ENCODE data around the gene MTRF1L.
"Not testable (repeated sequence)": the region's sequence is repeated elsewhere in the genome, so short reads cannot be mapped to it uniquely, and the experiment has no call there.

The MTRF1L gene

GRCh38 chr6:153003366-153003690, 819 bp upstream of the MTRF1L start:
- H3K4me3 ChIP-seq (ENCODE audit: extremely low read depth, insufficient read depth, low read length, poor library complexity, severe bottlenecking), result peak overlapping the region; percentile 77
- H3K27ac ChIP-seq (ENCODE audit: low read depth, low read length, severe bottlenecking), result peak overlapping the region; percentile 88
- peaks cover 12% of the 10 kb centered on the region for H3K36me3 ChIP-seq (ENCODE audit: control insufficient read depth, insufficient read depth, low read length)
- peaks cover 4% of the 10 kb centered on the region for H3K4me1 ChIP-seq (ENCODE audit: control insufficient read depth, insufficient read depth, low read length, poor library complexity, severe bottlenecking)
- H3K9me3 ChIP-seq (ENCODE audit: control insufficient read depth, low read length), result no peaks in the 10 kb centered on the region
- WGBS, 2 experiments (ENCODE audit: insufficient coverage in 2 of 2), result 0% methylated on average over 1 to 2 of the region's 6 CpGs

DNA sequence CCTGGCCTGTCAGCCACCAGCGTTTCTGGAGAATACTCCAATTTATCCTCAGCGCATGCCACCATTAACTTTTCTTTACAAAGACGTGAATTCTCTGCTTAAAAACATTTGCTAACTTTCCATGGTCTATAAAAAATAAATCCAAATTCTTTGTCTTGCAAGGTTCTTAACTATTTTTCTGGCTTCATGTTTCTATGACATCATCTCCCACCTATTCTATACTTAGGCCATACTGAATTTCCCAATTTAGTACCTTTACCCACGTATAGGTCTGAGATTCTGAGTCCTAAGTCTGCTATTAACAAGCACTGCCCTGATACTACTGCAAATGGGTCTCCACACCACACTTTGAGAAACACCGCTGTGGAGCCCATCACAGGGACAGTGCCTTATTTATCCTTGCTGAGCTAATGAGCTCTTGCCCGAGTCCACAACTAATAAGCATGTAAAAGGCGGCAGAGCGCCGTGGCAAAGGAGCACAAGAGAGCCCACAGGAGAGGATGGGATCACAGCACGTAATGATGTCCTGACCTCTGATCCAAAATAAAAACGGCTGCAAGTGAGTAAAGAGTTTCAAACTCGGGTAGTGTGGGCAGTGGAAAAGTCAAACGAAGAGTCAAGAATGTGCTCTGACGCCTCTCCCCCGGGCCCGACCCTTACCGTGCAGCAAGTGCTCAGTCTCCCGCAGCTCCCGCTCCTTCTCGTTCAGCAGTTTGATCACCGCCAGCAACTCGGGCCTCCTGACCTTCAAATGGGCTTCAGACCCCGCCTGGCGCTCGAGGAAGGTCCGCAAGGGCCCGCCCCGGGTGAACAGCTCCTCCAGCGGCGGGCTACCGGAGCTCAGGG, 519 bp downstream of the MTRF1L start:
- Histone ChIP-seq H3K27ac (ENCODE audit: low read depth, low read length, severe bottlenecking) (peak overlapping the region; percentile 88), H3K4me3 (ENCODE audit: extremely low read depth, insufficient read depth, low read length, poor library complexity, severe bottlenecking) (peak overlapping the region; percentile 77), H3K4me1 (ENCODE audit: control insufficient read depth, insufficient read depth, low read length, poor library complexity, severe bottlenecking) (peaks cover 4% of the 10 kb centered on the region), H3K36me3 (ENCODE audit: control insufficient read depth, insufficient read depth, low read length) (peaks cover 21% of the 10 kb centered on the region), H3K9me3 (ENCODE audit: control insufficient read depth, low read length) (no peaks in the 10 kb centered on the region)
- WGBS, 2 experiments (ENCODE audit: insufficient coverage in 2 of 2), result 4 to 5% methylated on average over 15 to 18 of the region's 31 CpGs

DNA sequence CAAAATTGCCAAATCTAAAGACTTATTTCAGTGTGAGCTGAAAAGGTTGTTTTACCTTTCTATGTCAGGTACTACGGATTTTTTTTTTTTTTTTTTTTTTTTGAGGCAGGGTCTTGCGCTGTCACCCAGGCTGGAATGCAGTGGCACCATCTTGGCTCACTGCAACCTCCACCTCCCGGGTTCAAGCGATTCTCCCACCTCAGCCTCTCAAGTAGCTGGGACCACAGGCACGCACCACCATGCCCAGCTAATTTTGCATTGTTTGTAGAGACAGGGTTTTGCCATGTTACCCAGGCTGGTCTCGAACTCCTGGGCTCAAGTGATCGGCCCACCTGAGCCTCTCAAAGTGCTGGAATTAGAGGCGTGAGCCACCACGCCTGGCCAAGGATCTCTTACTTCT, 1.7 kb downstream of the MTRF1L start:
- WGBS, 2 experiments (ENCODE audit: insufficient coverage in 2 of 2), result 89 to 96% methylated on average over 7 of the region's 9 CpGs
- Histone ChIP-seq H3K4me3 (ENCODE audit: extremely low read depth, insufficient read depth, low read length, poor library complexity, severe bottlenecking) (peak overlapping the region; percentile 77), H3K36me3 (ENCODE audit: control insufficient read depth, insufficient read depth, low read length) (peaks cover 29% of the 10 kb centered on the region)
- not testable (repeated sequence) for H3K9me3 ChIP-seq (ENCODE audit: control insufficient read depth, low read length); H3K27ac ChIP-seq (ENCODE audit: low read depth, low read length, severe bottlenecking); H3K4me1 ChIP-seq (ENCODE audit: control insufficient read depth, insufficient read depth, low read length, poor library complexity, severe bottlenecking)

DNA sequence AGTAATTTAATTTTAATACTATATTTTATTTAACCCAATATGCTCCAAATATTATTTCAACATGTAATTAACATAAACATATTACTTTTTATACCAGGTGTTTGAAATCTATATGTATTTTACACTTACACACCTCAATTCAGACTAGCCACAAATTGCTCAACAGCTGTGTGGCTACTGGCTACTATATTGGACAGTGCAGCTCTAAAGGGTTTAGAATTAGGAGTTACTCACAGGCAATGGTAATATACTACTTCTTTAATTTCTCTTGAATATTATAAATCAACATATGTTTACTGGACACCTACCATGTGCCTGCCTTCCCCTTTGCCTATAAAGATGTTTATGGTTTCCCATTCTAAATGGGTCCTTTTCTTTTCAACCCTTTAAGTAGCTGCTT, 2.3 kb downstream of the MTRF1L start:
- Histone ChIP-seq H3K36me3 (ENCODE audit: control insufficient read depth, insufficient read depth, low read length) (peaks cover 29% of the 10 kb centered on the region), H3K4me3 (ENCODE audit: extremely low read depth, insufficient read depth, low read length, poor library complexity, severe bottlenecking) (no peak overlapping the region), H3K4me1 (ENCODE audit: control insufficient read depth, insufficient read depth, low read length, poor library complexity, severe bottlenecking) (peaks cover 4% of the 10 kb centered on the region), H3K27ac (ENCODE audit: low read depth, low read length, severe bottlenecking) (no peak overlapping the region), H3K9me3 (ENCODE audit: control insufficient read depth, low read length) (no peaks in the 10 kb centered on the region)

- peaks cover 30% of the 10 kb centered on the region for H3K36me3 ChIP-seq (ENCODE audit: control insufficient read depth, insufficient read depth, low read length)
- not testable (repeated sequence) for H3K27ac ChIP-seq (ENCODE audit: low read depth, low read length, severe bottlenecking); H3K4me3 ChIP-seq (ENCODE audit: extremely low read depth, insufficient read depth, low read length, poor library complexity, severe bottlenecking); H3K9me3 ChIP-seq (ENCODE audit: control insufficient read depth, low read length); H3K4me1 ChIP-seq (ENCODE audit: control insufficient read depth, insufficient read depth, low read length, poor library complexity, severe bottlenecking)
- WGBS, 2 experiments (ENCODE audit: insufficient coverage in 2 of 2), result 93 to 100% methylated on average over 1 to 2 of the region's 2 CpGs
Measured at GRCh38 chr6:152999538-152999937, 3.0 kb downstream of the MTRF1L start.

DNA sequence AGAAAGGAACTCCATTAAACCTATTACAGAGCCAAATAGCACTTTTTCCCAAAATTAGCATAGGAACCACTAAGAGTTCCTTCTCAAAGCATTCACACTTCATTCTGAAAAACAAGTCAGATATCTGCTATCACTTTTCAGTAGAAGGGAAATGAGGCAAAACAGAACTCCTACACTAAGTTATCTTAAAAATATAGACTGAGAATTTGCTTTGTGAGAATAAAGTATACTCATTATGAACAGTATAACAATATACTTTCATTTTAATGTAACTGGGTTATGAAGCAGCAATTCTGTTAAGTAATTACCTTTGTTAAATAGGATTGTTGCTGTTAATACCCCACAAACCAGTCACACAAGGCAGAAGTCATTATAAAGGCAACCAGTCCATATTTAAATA, 8.7 kb downstream of the MTRF1L start:
- H3K27ac ChIP-seq (ENCODE audit: low read depth, low read length, severe bottlenecking), result no peak overlapping the region
- H3K4me1 ChIP-seq (ENCODE audit: control insufficient read depth, insufficient read depth, low read length, poor library complexity, severe bottlenecking), result no peaks in the 10 kb centered on the region
- no peaks in the 10 kb centered on the region for H3K9me3 ChIP-seq (ENCODE audit: control insufficient read depth, low read length)
- H3K4me3 ChIP-seq (ENCODE audit: extremely low read depth, insufficient read depth, low read length, poor library complexity, severe bottlenecking), result no peak overlapping the region
- peaks cover 49% of the 10 kb centered on the region for H3K36me3 ChIP-seq (ENCODE audit: control insufficient read depth, insufficient read depth, low read length)

- Histone ChIP-seq H3K4me3 (ENCODE audit: extremely low read depth, insufficient read depth, low read length, poor library complexity, severe bottlenecking) (no peak overlapping the region), H3K4me1 (ENCODE audit: control insufficient read depth, insufficient read depth, low read length, poor library complexity, severe bottlenecking) (no peaks in the 10 kb centered on the region), H3K36me3 (ENCODE audit: control insufficient read depth, insufficient read depth, low read length) (peaks cover 49% of the 10 kb centered on the region), H3K27ac (ENCODE audit: low read depth, low read length, severe bottlenecking) (no peak overlapping the region), H3K9me3 (ENCODE audit: control insufficient read depth, low read length) (no peaks in the 10 kb centered on the region)
Measured at GRCh38 chr6:152993431-152993830, 9.1 kb downstream of the MTRF1L start.

- Histone ChIP-seq H3K36me3 (ENCODE audit: control insufficient read depth, insufficient read depth, low read length) (peaks cover 34% of the 10 kb centered on the region), H3K4me1 (ENCODE audit: control insufficient read depth, insufficient read depth, low read length, poor library complexity, severe bottlenecking) (no peaks in the 10 kb centered on the region), H3K4me3 (ENCODE audit: extremely low read depth, insufficient read depth, low read length, poor library complexity, severe bottlenecking) (no peak overlapping the region), H3K27ac (ENCODE audit: low read depth, low read length, severe bottlenecking) (no peak overlapping the region), H3K9me3 (ENCODE audit: control insufficient read depth, low read length) (no peaks in the 10 kb centered on the region)
- WGBS, 2 experiments (ENCODE audit: insufficient coverage in 2 of 2), result 100% methylated on average over 2 of the region's 2 CpGs; no CpG with 5 or more reads in 1 of the 2 experiments
Measured at GRCh38 chr6:152986978-152987377, 15.5 kb downstream of the MTRF1L start.

DNA sequence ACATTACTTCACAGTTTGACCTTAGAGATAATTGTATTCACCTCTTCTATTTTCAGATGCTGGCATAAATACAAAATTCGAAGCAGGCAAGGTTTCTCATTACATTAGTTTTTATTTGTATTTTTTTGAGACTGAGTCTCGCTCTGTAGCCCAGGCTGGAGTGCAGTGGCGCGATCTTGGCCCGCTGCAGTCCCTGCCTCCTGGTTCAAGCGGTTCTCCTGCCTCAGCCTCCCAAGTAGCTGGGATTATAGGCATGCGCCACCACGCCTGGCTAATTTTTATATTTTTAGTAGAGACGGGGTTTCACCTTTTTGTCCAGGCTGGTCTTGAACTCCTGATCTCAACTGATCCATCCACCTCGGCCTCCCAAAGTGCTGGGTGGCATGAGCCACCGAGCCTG, 17.2 kb downstream of the MTRF1L start:
- 97 to 100% methylated on average over 5 to 10 of the region's 11 CpGs for WGBS, 2 experiments (ENCODE audit: insufficient coverage in 2 of 2)
- not testable (repeated sequence) for H3K9me3 ChIP-seq (ENCODE audit: control insufficient read depth, low read length); H3K27ac ChIP-seq (ENCODE audit: low read depth, low read length, severe bottlenecking); H3K4me1 ChIP-seq (ENCODE audit: control insufficient read depth, insufficient read depth, low read length, poor library complexity, severe bottlenecking); H3K4me3 ChIP-seq (ENCODE audit: extremely low read depth, insufficient read depth, low read length, poor library complexity, severe bottlenecking)
- peaks cover 24% of the 10 kb centered on the region for H3K36me3 ChIP-seq (ENCODE audit: control insufficient read depth, insufficient read depth, low read length)

GRCh38 chr6:152984513-152984872, 18.0 kb downstream of the MTRF1L start:
- Histone ChIP-seq H3K4me1 (ENCODE audit: control insufficient read depth, insufficient read depth, low read length, poor library complexity, severe bottlenecking) (no peaks in the 10 kb centered on the region), H3K36me3 (ENCODE audit: control insufficient read depth, insufficient read depth, low read length) (peaks cover 21% of the 10 kb centered on the region), H3K27ac (ENCODE audit: low read depth, low read length, severe bottlenecking) (peak overlapping the region; percentile 89), H3K4me3 (ENCODE audit: extremely low read depth, insufficient read depth, low read length, poor library complexity, severe bottlenecking) (peak overlapping the region; percentile 95), H3K9me3 (ENCODE audit: control insufficient read depth, low read length) (no peaks in the 10 kb centered on the region)
- WGBS, 2 experiments (ENCODE audit: insufficient coverage in 2 of 2), result 11 to 17% methylated on average over 5 of the region's 7 CpGs

DNA sequence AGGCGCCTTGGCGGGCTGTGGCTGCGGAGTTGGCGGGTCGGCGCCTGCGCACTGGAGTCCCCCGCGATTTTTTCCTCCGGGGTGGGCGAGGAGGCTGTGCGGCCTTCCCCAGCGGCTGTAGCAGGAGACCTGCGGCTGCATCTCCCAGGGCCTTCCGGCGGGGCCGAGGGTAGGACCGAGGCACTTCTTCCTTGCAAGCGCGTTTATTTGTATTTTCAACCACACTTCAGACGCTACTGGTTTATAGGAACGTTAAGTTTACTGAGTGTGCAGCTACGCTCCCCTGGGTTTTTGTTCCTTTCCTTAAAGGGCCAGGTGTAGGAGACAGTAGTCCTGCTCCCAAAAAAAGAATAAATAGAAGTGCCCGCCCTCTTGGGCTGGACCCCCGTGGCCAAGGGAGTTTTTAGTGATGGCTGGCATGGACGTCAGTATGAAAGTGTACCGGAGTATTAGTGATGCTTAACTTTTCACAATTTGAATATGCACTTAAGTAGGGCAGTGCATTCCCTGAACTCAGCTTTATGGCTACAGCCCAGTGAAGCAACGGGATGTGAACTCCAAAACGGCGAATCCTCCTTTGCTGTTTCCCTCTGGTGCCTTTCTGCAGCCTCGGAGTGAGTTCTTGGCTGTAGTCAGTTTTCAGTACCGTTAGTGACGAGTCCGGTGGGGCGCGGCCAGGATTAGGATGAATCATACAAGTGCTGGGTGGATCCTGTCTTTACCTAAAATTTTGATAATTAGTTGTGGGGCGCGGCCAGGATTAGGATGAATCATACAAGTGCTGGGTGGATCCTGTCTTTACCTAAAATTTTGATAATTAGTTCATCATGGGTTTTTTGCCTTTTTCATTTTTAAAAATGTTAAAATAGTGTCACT, 18.6 kb downstream of the MTRF1L start:
- H3K4me3 ChIP-seq (ENCODE audit: extremely low read depth, insufficient read depth, low read length, poor library complexity, severe bottlenecking), result peak overlapping the region; percentile 95
- H3K9me3 ChIP-seq (ENCODE audit: control insufficient read depth, low read length), result no peaks in the 10 kb centered on the region
- peaks cover 21% of the 10 kb centered on the region for H3K36me3 ChIP-seq (ENCODE audit: control insufficient read depth, insufficient read depth, low read length)
- WGBS, 2 experiments (ENCODE audit: insufficient coverage in 2 of 2), result 0 to 1% methylated on average over 8 to 23 of the region's 38 CpGs
- no peaks in the 10 kb centered on the region for H3K4me1 ChIP-seq (ENCODE audit: control insufficient read depth, insufficient read depth, low read length, poor library complexity, severe bottlenecking)
- H3K27ac ChIP-seq (ENCODE audit: low read depth, low read length, severe bottlenecking), result peak overlapping the region; percentile 89
